Measurements from ENCODE around the gene METTL25. TPM values are rescaled to one million over a fixed set of nuclear protein-coding genes. Genes with fewer than 3 reads are reported as not detected.

METTL25 gene
- total and polyA plus RNA-seq, 2 of the 8 experiments (the other 6 are each of a cell fraction or from before 2014, with no cell fraction given), result 2.4 to 8.3 TPM

GRCh38 chr12:82437744-82438143 is 79.4 kb downstream of the METTL25 start (continued):
- TF ChIP-seq CREB1 (IDR thresholded peaks at IDR 0.05) (no peak), HDAC2 (IDR thresholded peaks at IDR 0.05; ENCODE audit: borderline replicate concordance in 1 of 2, low read depth in 2 of 2, low read length in 2 of 2) (no peak), BACH1 (IDR thresholded peaks at IDR 0.05; ENCODE audit: low read length) (no peak), KDM5A (IDR thresholded peaks at IDR 0.05; ENCODE audit: low read length) (no peak), CTBP2 (IDR thresholded peaks at IDR 0.05; ENCODE audit: borderline replicate concordance, insufficient read depth, insufficient read length, low read length) (no peak)
